ENCODE data around the gene CIB1.

DNA sequence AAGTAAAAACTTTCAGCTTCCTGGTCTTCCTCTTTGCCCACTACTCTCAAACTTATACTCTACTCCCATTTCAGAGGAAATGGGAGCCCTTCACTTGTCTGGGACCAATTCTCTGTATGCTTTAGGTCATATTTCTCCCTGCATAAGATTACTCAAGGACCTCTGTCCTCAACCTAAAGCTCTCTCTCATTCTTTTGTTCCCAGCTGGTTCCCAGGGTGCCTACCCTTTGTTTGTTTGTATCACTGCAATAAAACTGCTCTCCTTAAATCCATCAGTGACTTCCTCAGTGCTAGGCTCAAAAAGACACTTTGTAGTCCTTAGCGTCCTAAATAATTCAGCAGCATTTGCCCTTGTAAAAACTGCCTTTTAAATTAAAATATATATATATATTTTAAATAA, 34.7 kb upstream of the CIB1 start:
- TF ChIP-seq, protein P1, sequence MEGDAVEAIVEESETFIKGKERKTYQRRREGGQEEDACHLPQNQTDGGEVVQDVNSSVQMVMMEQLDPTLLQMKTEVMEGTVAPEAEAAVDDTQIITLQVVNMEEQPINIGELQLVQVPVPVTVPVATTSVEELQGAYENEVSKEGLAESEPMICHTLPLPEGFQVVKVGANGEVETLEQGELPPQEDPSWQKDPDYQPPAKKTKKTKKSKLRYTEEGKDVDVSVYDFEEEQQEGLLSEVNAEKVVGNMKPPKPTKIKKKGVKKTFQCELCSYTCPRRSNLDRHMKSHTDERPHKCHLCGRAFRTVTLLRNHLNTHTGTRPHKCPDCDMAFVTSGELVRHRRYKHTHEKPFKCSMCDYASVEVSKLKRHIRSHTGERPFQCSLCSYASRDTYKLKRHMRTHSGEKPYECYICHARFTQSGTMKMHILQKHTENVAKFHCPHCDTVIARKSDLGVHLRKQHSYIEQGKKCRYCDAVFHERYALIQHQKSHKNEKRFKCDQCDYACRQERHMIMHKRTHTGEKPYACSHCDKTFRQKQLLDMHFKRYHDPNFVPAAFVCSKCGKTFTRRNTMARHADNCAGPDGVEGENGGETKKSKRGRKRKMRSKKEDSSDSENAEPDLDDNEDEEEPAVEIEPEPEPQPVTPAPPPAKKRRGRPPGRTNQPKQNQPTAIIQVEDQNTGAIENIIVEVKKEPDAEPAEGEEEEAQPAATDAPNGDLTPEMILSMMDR (IDR thresholded peaks at IDR 0.05 in 4 of 5, conservative IDR thresholded peaks at IDR 0.05 in 1 of 5), result no peak
- no peak for TF ChIP-seq POLR2A (IDR thresholded peaks at IDR 0.05)

Measured in gastrocnemius medialis (tissue), 4 donors.